GM12878 (cell line): ENCODE measurements around the gene LRBA.

Experiments used
- CEBPB ChIP-seq, 2 experiments: fragments of 150-350 bp in 1 of 2; IDR thresholded peaks; 2 replicates each; pipeline ENCODE4 v1.6.1; 2012 to 2014; ENCODE audit warnings: low read depth in 2 of 2, low read length in 2 of 2, borderline replicate concordance in 1 of 2, inconsistent platforms in 1 of 2
- CREB1 ChIP-seq: IDR thresholded peaks from 2 replicates; pipeline ENCODE4 v1.6.1; 2012; ENCODE audit warnings: low read depth, mild to moderate bottlenecking, inconsistent platforms
- NR2C2 ChIP-seq: IDR thresholded peaks from 2 replicates; pipeline ENCODE4 v1.6.1; 2011; ENCODE audit warnings: borderline replicate concordance, low read depth; ENCODE audit not compliant: control insufficient read depth, insufficient read length
- RCOR1 ChIP-seq: conservative IDR thresholded peaks from 2 replicates; pipeline ENCODE4 v1.6.1; 2012; ENCODE audit warnings: low read depth, low read length, improper control_type of control experiment
- RFX5 ChIP-seq: IDR thresholded peaks from 2 replicates; pipeline ENCODE4 v1.6.1; 2011; ENCODE audit warnings: low read depth, low read length, improper control_type of control experiment
- SP1 ChIP-seq: IDR thresholded peaks from one replicate; pipeline ENCODE4 v1.6.1; 2011; ENCODE audit warnings: low read depth, low read length
- ZBTB33 ChIP-seq: fragments of 450-650 bp; IDR thresholded peaks from 2 replicates; pipeline ENCODE4 v1.6.1; 2017; ENCODE audit warnings: mild to moderate bottlenecking
- TF ChIP-seq, protein P1 (sequence below), 3 experiments: IDR thresholded peaks in 2 of 3; conservative IDR thresholded peaks in 1 of 3; 2 replicates each; pipeline ENCODE4 v1.5.1; 2011; ENCODE audit warnings: low read depth in 3 of 3, low read length in 3 of 3, mild to moderate bottlenecking in 3 of 3, control low read depth in 2 of 3, moderate library complexity in 2 of 3, inconsistent platforms in 1 of 3, mixed read lengths in 1 of 3; ENCODE audit not compliant: control insufficient read depth in 2 of 3, insufficient read depth in 1 of 3; ENCODE audit errors: extremely low read depth in 1 of 3

DNA sequence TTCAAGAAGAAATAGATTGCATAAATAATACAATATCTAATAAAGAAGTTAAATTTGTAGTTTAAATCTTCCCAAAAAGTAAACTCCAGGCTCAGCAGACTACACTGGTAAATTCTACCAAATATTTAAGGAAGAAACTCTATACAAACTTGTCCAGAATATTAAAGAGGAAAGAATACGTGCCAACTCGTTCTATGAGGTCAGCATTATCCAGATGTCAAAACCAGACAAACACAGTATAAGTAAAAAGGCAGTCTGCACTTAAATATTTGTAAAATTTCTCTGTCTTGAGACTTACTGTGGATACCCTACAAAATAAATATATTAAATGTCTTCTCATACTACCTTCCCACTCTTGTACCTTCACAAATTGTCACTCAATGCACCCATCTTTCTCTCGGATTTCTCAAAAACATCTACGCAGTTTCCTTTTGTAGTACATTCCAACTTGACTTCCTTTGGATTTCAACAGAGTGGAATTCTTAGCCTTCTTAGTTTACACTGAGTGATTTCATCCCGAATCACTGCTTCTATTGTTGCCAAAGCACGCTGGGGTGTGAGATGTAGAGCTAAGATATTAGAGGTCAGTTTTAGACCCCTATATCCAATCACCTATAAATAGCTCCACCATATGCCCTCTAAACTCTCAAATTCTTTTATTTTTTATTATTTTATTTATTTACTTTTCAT, 504.8 kb downstream of the LRBA start:
- TF ChIP-seq, protein P1, sequence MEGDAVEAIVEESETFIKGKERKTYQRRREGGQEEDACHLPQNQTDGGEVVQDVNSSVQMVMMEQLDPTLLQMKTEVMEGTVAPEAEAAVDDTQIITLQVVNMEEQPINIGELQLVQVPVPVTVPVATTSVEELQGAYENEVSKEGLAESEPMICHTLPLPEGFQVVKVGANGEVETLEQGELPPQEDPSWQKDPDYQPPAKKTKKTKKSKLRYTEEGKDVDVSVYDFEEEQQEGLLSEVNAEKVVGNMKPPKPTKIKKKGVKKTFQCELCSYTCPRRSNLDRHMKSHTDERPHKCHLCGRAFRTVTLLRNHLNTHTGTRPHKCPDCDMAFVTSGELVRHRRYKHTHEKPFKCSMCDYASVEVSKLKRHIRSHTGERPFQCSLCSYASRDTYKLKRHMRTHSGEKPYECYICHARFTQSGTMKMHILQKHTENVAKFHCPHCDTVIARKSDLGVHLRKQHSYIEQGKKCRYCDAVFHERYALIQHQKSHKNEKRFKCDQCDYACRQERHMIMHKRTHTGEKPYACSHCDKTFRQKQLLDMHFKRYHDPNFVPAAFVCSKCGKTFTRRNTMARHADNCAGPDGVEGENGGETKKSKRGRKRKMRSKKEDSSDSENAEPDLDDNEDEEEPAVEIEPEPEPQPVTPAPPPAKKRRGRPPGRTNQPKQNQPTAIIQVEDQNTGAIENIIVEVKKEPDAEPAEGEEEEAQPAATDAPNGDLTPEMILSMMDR (IDR thresholded peaks at IDR 0.05 in 2 of 3, conservative IDR thresholded peaks at IDR 0.05 in 1 of 3; ENCODE audit: control insufficient read depth in 2 of 3, extremely low read depth in 1 of 3, insufficient read depth in 1 of 3, low read depth in 3 of 3, low read length in 3 of 3): no peak
- TF ChIP-seq CEBPB (IDR thresholded peaks at IDR 0.05; ENCODE audit: borderline replicate concordance in 1 of 2, low read depth in 2 of 2, low read length in 2 of 2) (no peak), CREB1 (no peak), RCOR1 (no peak), ZBTB33 (no peak), NR2C2 (no peak), RFX5 (no peak), SP1 (no peak)
